ENCODE measurements around the gene ZNF865. TPM values are rescaled to one million over a fixed set of nuclear protein-coding genes. Genes with fewer than 3 reads are reported as not detected.
A peak's percentile ranks its signal among the peaks of the same experiment; 100 is the strongest.

The ZNF865 gene
- total RNA-seq, 2 donors from 2014 or later, result 11.2 to 11.4 TPM

DNA sequence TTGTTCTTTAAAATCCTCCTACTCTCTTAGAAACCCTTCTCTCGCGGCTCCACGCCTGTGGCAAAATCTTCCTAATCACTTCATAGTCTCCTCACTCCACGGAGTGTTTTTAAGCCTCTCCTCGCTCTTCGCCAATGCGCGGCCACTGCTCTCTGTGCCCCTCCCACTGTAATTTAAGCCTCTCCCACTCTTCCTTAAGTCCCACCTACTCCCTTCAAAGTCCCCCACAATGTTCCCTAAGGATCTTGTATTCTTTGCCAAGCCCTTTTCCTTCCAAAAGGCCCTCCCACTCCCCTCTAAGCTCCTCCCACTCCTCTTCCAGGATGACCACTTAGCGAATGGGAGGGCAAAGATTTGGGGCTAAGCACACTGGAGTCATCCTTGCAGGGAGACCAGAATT is 7.4 kb upstream of the ZNF865 start:
- H3K27ac ChIP-seq, result peak overlapping the region in 1 of 2 donors; percentile 99
- H3K4me1 ChIP-seq, result peaks cover 0 to 20% of the 10 kb centered on the region in 2 donors
- H3K4me3 ChIP-seq, result no peak overlapping the region
- DNase-seq (ENCODE audit: low spot score), result no peak
- TF ChIP-seq, protein P1, sequence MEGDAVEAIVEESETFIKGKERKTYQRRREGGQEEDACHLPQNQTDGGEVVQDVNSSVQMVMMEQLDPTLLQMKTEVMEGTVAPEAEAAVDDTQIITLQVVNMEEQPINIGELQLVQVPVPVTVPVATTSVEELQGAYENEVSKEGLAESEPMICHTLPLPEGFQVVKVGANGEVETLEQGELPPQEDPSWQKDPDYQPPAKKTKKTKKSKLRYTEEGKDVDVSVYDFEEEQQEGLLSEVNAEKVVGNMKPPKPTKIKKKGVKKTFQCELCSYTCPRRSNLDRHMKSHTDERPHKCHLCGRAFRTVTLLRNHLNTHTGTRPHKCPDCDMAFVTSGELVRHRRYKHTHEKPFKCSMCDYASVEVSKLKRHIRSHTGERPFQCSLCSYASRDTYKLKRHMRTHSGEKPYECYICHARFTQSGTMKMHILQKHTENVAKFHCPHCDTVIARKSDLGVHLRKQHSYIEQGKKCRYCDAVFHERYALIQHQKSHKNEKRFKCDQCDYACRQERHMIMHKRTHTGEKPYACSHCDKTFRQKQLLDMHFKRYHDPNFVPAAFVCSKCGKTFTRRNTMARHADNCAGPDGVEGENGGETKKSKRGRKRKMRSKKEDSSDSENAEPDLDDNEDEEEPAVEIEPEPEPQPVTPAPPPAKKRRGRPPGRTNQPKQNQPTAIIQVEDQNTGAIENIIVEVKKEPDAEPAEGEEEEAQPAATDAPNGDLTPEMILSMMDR (IDR thresholded peaks at IDR 0.05), result no peak
- H3K9me3 ChIP-seq, result no peaks in the 10 kb centered on the region
- H3K27me3 ChIP-seq, result no peaks in the 10 kb centered on the region
- peaks cover 7% of the 10 kb centered on the region for H3K36me3 ChIP-seq

DNA sequence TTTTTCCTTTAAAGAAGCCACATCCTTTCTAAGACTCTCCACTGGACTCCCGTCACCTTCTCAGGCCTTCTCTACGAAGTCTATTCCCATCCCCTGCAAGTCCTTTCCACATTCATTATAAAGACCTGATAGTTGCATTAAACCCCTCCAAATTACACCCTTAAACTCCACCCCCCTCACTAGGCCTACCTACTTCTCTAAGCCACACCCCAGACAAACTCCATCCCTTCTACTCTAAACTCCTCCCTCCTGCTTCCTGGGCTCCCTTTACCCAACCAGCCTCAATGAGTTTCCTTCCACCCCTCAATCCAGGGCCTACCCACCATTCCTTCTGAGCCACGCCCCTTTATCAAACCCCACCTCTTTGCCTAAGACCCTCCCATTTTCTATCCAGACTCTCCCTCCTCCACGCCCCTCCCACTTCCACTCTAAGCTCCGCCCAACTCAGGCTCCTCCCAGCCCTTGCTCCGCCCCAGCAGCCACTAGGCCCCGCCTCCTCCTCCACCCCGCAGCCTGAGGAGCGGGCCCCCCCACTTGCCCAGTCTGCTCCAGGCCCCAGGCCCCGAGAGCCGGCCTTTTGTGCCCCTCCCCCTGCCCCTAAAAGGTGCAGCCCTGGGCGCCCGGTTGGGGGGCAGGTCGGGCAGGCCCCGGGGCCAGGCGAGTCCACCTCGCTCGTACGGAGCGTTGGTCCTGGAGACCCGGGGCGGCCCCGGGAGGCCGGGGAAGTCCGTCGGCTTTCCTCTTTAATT is 6.6 kb upstream of the ZNF865 start:
- peaks cover 0 to 20% of the 10 kb centered on the region in 2 donors for H3K4me1 ChIP-seq
- H3K27me3 ChIP-seq, result no peaks in the 10 kb centered on the region
- peak overlapping the region; percentile 99 for H3K27ac ChIP-seq
- no peaks in the 10 kb centered on the region for H3K9me3 ChIP-seq
- peak; percentile 92 for DNase-seq (ENCODE audit: low spot score)
- TF ChIP-seq, protein P1 (IDR thresholded peaks at IDR 0.05), result no peak
- peak overlapping the region; percentile 77 to 82 for H3K4me3 ChIP-seq
- H3K36me3 ChIP-seq, result peaks cover 7% of the 10 kb centered on the region

DNA sequence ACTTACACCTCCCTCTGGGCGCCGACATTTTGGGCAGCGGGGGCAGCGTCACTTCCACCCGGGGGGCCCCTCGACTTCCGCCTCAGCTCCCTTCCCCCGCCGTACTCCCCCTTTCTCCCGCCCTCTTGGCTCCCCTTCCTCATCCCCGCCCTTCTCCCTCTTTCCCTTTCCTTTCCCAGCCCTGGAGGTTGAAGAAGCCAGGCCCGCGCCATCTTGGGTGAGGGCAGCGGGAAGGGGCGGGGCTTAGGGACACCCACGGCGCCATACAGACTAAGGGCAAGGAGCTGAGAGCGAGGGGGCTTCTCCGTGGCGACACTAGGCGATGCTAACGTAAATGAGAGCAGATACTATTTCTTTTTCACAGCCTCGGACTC is 6.0 kb upstream of the ZNF865 start, which contains the start of gene FIZ1:
FIZ1 (minus strand) TSS at position 50 of the 374 bp plus-strand sequence. CDS start 1,652 bp downstream, outside the sequence.
- peak; percentile 99 for DNase-seq (ENCODE audit: low spot score)
- TF ChIP-seq, protein P1 (IDR thresholded peaks at IDR 0.05), result no peak
- peaks cover 0 to 25% of the 10 kb centered on the region in 2 donors for H3K4me1 ChIP-seq
- H3K27ac ChIP-seq, result peak within 1 kb of the TSS; percentile 99
- H3K9me3 ChIP-seq, result no peaks in the 10 kb centered on the region
- H3K36me3 ChIP-seq, result peaks cover 7% of the 10 kb centered on the region
- peak within 1 kb of the TSS; percentile 77 to 82 for H3K4me3 ChIP-seq
- no peaks in the 10 kb centered on the region for H3K27me3 ChIP-seq

GRCh38 chr19:55599842-55600661 is 5.4 kb upstream of the ZNF865 start, which contains the start of gene ZNF524:
TSS of gene ZNF524 (plus strand) at chr19:55600288. CDS start at chr19:55602113, 1,825 bp downstream.
- peaks cover 7% of the 10 kb centered on the region for H3K36me3 ChIP-seq
- TF ChIP-seq, protein P1 (IDR thresholded peaks at IDR 0.05), result no peak
- H3K27me3 ChIP-seq, result no peaks in the 10 kb centered on the region
- peak within 1 kb of the TSS; percentile 99 for H3K27ac ChIP-seq
- DNase-seq (ENCODE audit: low spot score), result peak; percentile 89
- peak within 1 kb of the TSS; percentile 77 to 82 for H3K4me3 ChIP-seq
- H3K9me3 ChIP-seq, result no peaks in the 10 kb centered on the region
- peaks cover 0 to 31% of the 10 kb centered on the region in 2 donors for H3K4me1 ChIP-seq

- H3K4me1 ChIP-seq, result peaks cover 0 to 32% of the 10 kb centered on the region in 2 donors
- no peak for DNase-seq (ENCODE audit: low spot score)
- H3K9me3 ChIP-seq, result no peaks in the 10 kb centered on the region
- peak overlapping the region; percentile 99 for H3K27ac ChIP-seq
- peaks cover under 1% of the 10 kb centered on the region for H3K36me3 ChIP-seq
- H3K4me3 ChIP-seq, result peak overlapping the region; percentile 77 to 82
- TF ChIP-seq, protein P1 (IDR thresholded peaks at IDR 0.05), result no peak
- H3K27me3 ChIP-seq, result no peaks in the 10 kb centered on the region
Measured at GRCh38 chr19:55600662-55601028, 4.8 kb upstream of the ZNF865 start.
